Measurements from ENCODE around the gene EHMT1.
"Not testable (repeated sequence)": the region's sequence is repeated elsewhere in the genome, so short reads cannot be mapped to it uniquely, and the experiment has no call there.

Gene EHMT1

GRCh38 chr9:137878146-137878941 lies 259.5 kb downstream of the EHMT1 start:
- no peak for DNase-seq

GRCh38 chr9:137879052-137879451 lies 260.2 kb downstream of the EHMT1 start:
- no peak for DNase-seq

DNA sequence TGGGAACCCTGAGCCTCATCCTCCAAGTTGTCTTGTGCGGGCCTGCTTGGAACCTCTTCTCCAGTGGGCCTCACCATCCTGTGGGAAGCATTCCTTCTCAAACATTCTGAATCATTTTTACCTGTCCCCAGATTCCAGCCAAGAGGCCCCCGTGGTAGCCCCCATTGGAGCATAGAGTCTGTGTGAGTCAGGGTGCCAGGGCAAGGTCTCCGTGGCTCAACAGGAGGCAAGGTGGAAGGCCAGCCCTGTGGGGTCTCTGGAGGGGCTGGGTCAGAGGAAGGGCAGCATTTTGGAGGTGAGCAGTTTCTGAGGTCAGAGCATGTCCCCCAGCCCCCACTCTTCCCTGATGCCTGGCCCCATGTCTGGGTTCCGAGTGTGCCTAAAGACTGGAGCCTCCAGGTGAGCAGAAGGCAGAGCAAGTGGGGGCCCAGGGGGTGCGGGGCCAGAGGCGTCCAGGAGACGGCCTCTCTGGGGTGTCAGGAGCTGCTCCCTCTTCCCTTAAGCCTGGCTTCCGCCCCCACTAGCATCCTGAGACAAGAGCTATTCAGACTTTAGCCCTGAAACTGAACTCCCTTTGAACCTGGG lies 260.9 kb downstream of the EHMT1 start:
- no peak for DNase-seq

DNA sequence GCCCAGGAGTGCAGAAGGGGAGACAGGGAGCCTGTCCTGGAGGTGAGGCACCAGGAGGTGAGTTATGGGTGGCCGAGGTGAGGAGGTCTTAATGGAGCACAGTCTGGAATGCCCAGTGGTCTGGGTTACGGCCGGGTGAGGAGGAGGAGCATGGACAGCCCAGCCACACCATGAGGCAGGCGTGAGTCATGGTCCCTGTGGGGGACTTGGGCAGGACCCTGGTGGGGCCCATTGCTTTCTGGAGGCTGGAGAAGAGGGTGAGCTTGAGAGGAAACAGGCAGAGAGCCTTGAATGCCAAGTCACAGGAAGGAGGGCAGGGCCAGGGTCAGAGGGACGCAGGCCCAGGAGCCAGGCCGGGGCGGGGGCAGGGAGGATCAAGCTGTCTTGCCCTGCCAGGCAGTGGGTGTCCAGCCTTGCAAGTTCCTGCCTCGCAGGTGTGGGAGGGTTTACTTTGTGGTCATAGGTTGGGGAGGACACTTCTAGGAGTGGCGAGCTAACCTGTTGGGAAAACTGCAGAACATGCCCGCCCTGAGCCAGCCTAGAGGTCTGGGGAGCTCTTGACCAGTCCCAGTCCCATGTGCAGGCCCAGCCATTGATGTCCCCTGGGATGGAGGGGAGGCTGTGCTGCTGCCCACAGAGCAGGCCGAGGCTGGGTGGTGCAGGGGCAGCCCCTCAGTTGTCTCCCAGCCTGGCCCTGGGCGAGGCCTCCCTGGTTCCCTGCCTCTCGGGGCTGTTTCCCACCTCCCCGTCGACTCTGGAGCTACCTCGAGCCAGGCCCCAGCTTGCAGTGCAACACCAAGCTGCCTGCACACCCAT lies 261.6 kb downstream of the EHMT1 start:
- DNase-seq: no peak

DNA sequence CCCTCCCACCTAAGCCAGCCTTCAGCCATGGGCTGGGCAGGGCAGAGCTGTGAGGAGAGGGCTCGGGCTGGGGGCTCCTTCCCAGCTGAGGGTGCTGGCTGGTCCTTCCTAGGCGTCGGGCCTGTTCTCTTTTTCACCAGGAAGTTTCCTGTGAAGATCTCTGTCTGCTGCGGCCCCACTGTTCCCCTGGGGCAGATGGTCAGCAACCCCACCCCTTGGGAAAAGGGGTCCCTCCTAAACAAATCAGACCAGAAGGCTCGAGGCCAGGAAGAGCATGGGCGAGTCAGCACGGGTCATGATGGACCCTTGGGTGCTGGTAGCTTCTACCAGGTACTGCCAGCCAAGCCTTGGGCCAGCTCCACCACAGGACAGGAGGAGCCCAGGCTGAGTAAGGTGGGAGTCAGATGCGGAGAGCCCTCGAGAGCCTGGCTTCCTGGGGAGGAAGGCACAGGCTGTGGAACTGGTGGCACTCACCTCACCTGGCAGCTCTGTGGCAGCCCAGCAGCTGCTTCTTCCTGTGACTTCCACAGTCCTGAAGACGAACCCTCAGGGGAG lies 262.2 kb downstream of the EHMT1 start:
- no peak for DNase-seq

GRCh38 chr9:137881591-137882505 lies 263.0 kb downstream of the EHMT1 start:
- DNase-seq: no peak

- no peak for DNase-seq
Measured at GRCh38 chr9:137882506-137882821, 263.7 kb downstream of the EHMT1 start.

GRCh38 chr9:137883977-137884376 lies 265.2 kb downstream of the EHMT1 start:
- not testable (repeated sequence) for DNase-seq

GRCh38 chr9:137884547-137884946 lies 265.7 kb downstream of the EHMT1 start:
- DNase-seq: not testable (repeated sequence)

DNA sequence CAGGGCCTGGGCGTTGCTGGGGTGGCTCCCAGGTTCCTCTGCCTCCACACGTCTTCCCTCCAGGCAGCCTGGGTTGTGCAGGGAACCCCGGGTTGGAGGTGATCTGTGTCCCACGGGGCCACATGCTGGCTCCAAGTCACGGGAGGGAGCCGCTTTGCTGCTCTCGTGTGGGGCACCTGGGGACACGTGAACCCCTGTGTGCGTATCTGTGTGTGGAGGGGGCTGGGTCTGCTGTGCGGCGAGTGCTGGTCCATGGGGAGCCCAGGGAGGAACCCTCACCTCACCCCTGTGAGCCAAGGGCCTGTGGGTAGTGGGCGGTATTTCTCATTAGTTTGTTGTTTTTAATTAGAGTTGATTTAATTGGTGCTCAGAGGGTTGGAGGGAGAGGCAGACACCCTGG lies 266.3 kb downstream of the EHMT1 start:
- not testable (repeated sequence) for DNase-seq
